ENCODE results near the gene TMEM26.

TMEM26 gene

GRCh38 chr10:61452655-61453641 lies at the start of gene TMEM26:
Gene TMEM26 (minus strand): TSS chr10:61453381. CDS start chr10:61453081, 300 bp downstream.
- H3K27ac ChIP-seq = no peak within 1 kb of the TSS
- TF ChIP-seq ZFX (IDR thresholded peaks at IDR 0.05; ENCODE audit: borderline replicate concordance) (no peak), CTCF (IDR thresholded peaks at IDR 0.05) (no peak)

DNA sequence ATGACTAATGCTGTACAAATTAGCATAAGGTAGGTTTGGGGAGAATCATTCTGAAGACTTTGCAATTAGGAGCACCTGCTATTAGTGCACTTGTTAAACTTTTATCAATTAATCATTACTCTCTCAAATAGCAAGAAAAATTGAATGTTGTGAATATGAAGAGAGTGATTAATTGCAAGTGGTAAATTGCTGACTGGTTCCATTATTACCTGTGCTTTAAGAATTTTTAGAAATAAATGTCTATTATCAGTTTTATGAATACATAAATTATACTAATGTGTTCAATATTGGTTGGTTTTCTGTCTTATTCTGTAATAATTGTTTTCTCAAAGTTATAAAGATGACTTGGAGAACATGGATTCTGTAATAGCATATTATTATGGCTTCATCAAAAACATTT lies 47.3 kb upstream of the TMEM26 start:
- no peak overlapping the region for H3K27ac ChIP-seq
- TF ChIP-seq CTCF (IDR thresholded peaks at IDR 0.05) (no peak), ZFX (IDR thresholded peaks at IDR 0.05; ENCODE audit: borderline replicate concordance) (no peak)

- TF ChIP-seq ZFX (IDR thresholded peaks at IDR 0.05; ENCODE audit: borderline replicate concordance) (no peak), CTCF (IDR thresholded peaks at IDR 0.05) (no peak)
- H3K27ac ChIP-seq = no peak overlapping the region
Observed at GRCh38 chr10:61492364-61492995, 39.3 kb upstream of the TMEM26 start.

- H3K27ac ChIP-seq = no peak overlapping the region
- no peak for TF ChIP-seq ZFX (IDR thresholded peaks at IDR 0.05; ENCODE audit: borderline replicate concordance)
- no peak for TF ChIP-seq CTCF (IDR thresholded peaks at IDR 0.05)
Observed at GRCh38 chr10:61487506-61487905, 34.3 kb upstream of the TMEM26 start.

GRCh38 chr10:61486738-61487396 lies 33.7 kb upstream of the TMEM26 start:
- H3K27ac ChIP-seq = no peak overlapping the region
- no peak for TF ChIP-seq ZFX (IDR thresholded peaks at IDR 0.05; ENCODE audit: borderline replicate concordance)
- no peak for TF ChIP-seq CTCF (IDR thresholded peaks at IDR 0.05)

- TF ChIP-seq CTCF (IDR thresholded peaks at IDR 0.05) (no peak), ZFX (IDR thresholded peaks at IDR 0.05; ENCODE audit: borderline replicate concordance) (no peak)
Observed at GRCh38 chr10:61486251-61486650, 33.1 kb upstream of the TMEM26 start.

More at GRCh38 chr10:61486251-61486650, 33.1 kb upstream of the TMEM26 start:
- no peak overlapping the region for H3K27ac ChIP-seq
